OCI-LY7 (cell line): ENCODE results near the gene CARM1. TPM values are rescaled to one million over a fixed set of nuclear protein-coding genes. Genes with fewer than 3 reads are reported as not detected.

Source experiments
- BruUV-seq: library from RNA; stranded (reverse); fragments of 400-500 nt; replicated peaks from 2 replicates; lab custom pipeline; 2021; lab: Mats Ljungman, UMichigan
- CTCF ChIA-PET: fragments of 300-600 bp; sonication (Branson Sonifier 250); formaldehyde crosslinking; loops from one replicate; lab custom pipeline; 2022; ENCODE audit warnings: antibody characterized with exemption; ENCODE audit not compliant: unreplicated experiment; lab: Charles Lee
- POLR2A ChIA-PET: fragments of 300-600 bp; sonication (Branson Sonifier 250); formaldehyde crosslinking; loops from one replicate; lab custom pipeline; 2022; ENCODE audit warnings: antibody characterized with exemption; lab: Charles Lee
- DNase-seq: peaks from one replicate; pipeline ENCODE4 v3.0.0-alpha.2; 2015; ENCODE audit warnings: low spot score
- H2AFZ ChIP-seq: fragments of 200-600 bp; sonication (generic), shearing (Covaris generic); 2 replicates; pipeline ENCODE4 v1.6.1; 2014; ENCODE audit warnings: mild to moderate bottlenecking, antibody characterized with exemption, low read length, moderate library complexity
- H3K27ac ChIP-seq: fragments of 200-600 bp; sonication (generic); 2 replicates; pipeline ENCODE4 v1.5.1; 2014; ENCODE audit warnings: mixed run types, low read depth, mild to moderate bottlenecking, moderate library complexity, low read length, inconsistent platforms; ENCODE audit not compliant: poor library complexity, severe bottlenecking
- H3K36me3 ChIP-seq: fragments of 200-600 bp; sonication (generic); 2 replicates; pipeline ENCODE4 v1.6.1; 2014; ENCODE audit warnings: mild to moderate bottlenecking, antibody characterized with exemption, low read length, moderate library complexity, mixed read lengths; ENCODE audit not compliant: insufficient read depth
- H3K4me1 ChIP-seq: fragments of 200-600 bp; sonication (generic); 2 replicates; pipeline ENCODE4 v1.5.1; 2014; ENCODE audit warnings: mild to moderate bottlenecking, low read length; ENCODE audit not compliant: insufficient read depth, poor library complexity, severe bottlenecking
- H3K4me2 ChIP-seq: fragments of 200-600 bp; sonication (generic); 2 replicates; pipeline ENCODE4 v1.6.1; 2014; ENCODE audit warnings: mild to moderate bottlenecking, low read length
- H3K4me3 ChIP-seq: fragments of 200-600 bp; sonication (generic); 2 replicates; pipeline ENCODE4 v1.5.1; 2014; ENCODE audit warnings: mild to moderate bottlenecking, low read depth, low read length; ENCODE audit not compliant: poor library complexity, severe bottlenecking
- H3K79me2 ChIP-seq: fragments of 200-600 bp; sonication (generic); 2 replicates; pipeline ENCODE4 v1.6.1; 2016; ENCODE audit warnings: low read depth, mild to moderate bottlenecking, low read length, moderate library complexity, mixed read lengths; ENCODE audit not compliant: insufficient read depth
- H3K9me2 ChIP-seq: fragments of 200-600 bp; sonication (generic); 2 replicates; pipeline ENCODE4 v1.6.1; 2016; ENCODE audit warnings: mild to moderate bottlenecking, low read length, mixed read lengths; ENCODE audit not compliant: insufficient read depth
- H3K9me3 ChIP-seq: fragments of 200-600 bp; sonication (generic); 2 replicates; pipeline ENCODE4 v1.6.1; 2014; ENCODE audit warnings: mild to moderate bottlenecking, mixed run types, low read length, mixed read lengths
- H4K20me1 ChIP-seq: fragments of 200-600 bp; sonication (generic); 2 replicates; pipeline ENCODE4 v1.6.1; 2014; ENCODE audit warnings: mild to moderate bottlenecking, antibody characterized with exemption, low read length, moderate library complexity, mixed read lengths; ENCODE audit not compliant: insufficient read depth
- EZH2phosphoT487 ChIP-seq: fragments of 200-600 bp; sonication (generic); IDR thresholded peaks from 2 replicates; pipeline ENCODE4 v1.6.1; 2018; ENCODE audit warnings: low read depth, borderline replicate concordance, mild to moderate bottlenecking, mixed run types, antibody characterized with exemption, low read length, moderate library complexity, mixed read lengths
- intact Hi-C: fragments of 100-400 bp; cut with micrococcal nuclease; formaldehyde crosslinking; loops from one replicate; pipeline ENCODE4 v1.10.0; 2022; ENCODE audit not compliant: unreplicated experiment
- total RNA-seq, 2 experiments: library from RNA; depleted of rRNA in 1 of 2; stranded (reverse); fragments of >200 nt in 1 of 2; shearing (Covaris generic) in 1 of 2; gene quantifications; 2 replicates each; pipeline ENCODE4 v1.2.3, GENCODE V29; 2014 to 2022
- TF ChIP-seq, protein P1 (sequence below): fragments of 200-600 bp; sonication (generic); conservative IDR thresholded peaks from 2 replicates; pipeline ENCODE4 v1.5.1; 2014; ENCODE audit warnings: mild to moderate bottlenecking, antibody characterized with exemption, low read length, moderate library complexity, mixed read lengths

Gene CARM1
- total RNA-seq, 2 experiments from 2014 or later = 41.2 to 107 TPM

DNA sequence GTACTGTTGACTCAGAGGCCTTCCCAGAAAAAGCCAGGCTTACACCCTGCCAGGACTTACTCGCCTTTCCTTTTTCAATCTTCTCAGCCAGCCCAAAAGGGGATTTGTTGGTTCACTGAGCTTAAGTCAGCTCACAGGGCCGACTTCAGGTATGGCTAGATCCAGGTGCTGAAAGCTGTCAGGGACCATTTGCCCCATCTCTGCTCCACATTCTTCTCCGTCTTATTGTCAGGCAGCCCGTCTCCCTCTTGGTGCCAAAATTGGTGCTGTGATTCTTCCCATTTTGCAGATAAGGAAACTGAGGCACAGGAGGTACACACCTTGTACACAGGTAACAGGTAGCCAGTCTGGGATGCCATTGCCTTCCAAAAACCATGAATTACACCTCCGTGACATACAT is 20.7 kb upstream of the CARM1 start:
- Histone ChIP-seq H2AFZ (no peak overlapping the region), H3K36me3 (no peaks in the 10 kb centered on the region), H3K4me3 (no peak overlapping the region), H4K20me1 (no peaks in the 10 kb centered on the region), H3K79me2 (no peaks in the 10 kb centered on the region), H3K4me1 (peaks cover 4% of the 10 kb centered on the region), H3K4me2 (no peak overlapping the region), H3K9me2 (no peaks in the 10 kb centered on the region), H3K27ac (no peak overlapping the region), H3K9me3 (no peaks in the 10 kb centered on the region)
- CTCF ChIA-PET = no interaction called here
- TF ChIP-seq, protein P1, sequence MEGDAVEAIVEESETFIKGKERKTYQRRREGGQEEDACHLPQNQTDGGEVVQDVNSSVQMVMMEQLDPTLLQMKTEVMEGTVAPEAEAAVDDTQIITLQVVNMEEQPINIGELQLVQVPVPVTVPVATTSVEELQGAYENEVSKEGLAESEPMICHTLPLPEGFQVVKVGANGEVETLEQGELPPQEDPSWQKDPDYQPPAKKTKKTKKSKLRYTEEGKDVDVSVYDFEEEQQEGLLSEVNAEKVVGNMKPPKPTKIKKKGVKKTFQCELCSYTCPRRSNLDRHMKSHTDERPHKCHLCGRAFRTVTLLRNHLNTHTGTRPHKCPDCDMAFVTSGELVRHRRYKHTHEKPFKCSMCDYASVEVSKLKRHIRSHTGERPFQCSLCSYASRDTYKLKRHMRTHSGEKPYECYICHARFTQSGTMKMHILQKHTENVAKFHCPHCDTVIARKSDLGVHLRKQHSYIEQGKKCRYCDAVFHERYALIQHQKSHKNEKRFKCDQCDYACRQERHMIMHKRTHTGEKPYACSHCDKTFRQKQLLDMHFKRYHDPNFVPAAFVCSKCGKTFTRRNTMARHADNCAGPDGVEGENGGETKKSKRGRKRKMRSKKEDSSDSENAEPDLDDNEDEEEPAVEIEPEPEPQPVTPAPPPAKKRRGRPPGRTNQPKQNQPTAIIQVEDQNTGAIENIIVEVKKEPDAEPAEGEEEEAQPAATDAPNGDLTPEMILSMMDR = no peak
- TF ChIP-seq EZH2phosphoT487 = no peak
- POLR2A ChIA-PET = no interaction called here
- no peak for DNase-seq
- no TSS peak for BruUV-seq
- intact Hi-C loops = no loop called here

DNA sequence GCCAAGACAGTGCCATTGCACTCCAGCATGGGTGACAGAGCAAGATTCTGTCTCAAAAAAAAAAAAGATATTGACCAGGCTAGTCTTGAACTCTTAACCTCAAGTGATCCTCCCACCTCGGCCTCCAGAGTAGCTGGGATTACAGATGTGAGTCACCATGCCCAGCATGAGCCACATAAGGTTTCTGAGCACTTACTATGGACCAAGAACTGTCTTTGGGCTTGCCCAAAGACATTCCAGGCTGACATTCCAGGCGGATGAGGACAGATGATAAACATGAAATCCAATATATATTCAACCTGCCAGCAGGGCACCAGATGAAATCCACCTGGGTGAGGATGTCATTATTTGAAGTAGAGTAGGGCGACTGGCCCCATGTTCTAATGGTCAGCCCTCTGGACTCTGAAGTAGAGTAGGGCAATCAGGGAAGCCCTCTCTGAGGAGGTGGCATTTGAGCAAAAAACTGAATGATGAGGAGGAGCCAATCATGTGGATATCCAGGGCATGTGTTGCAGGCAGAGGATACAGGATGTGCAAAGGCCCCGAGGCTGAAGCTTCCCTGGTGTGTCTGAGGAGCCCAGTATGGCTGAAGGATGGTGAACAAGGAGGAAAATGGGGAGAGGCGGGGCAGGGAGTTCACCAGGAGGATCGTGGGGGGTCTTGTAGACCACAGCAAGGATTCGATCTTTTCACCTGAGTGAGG is 19.1 kb upstream of the CARM1 start:
- DNase-seq = no peak
- Histone ChIP-seq H3K36me3 (no peaks in the 10 kb centered on the region), H3K9me3 (no peaks in the 10 kb centered on the region), H3K4me3 (no peak overlapping the region), H3K79me2 (no peaks in the 10 kb centered on the region), H2AFZ (no peak overlapping the region), H3K4me1 (peaks cover 4% of the 10 kb centered on the region), H3K4me2 (no peak overlapping the region), H3K27ac (no peak overlapping the region), H3K9me2 (no peaks in the 10 kb centered on the region), H4K20me1 (no peaks in the 10 kb centered on the region)
- TF ChIP-seq, protein P1 = no peak
- no peak for TF ChIP-seq EZH2phosphoT487
- POLR2A ChIA-PET = no interaction called here
- CTCF ChIA-PET = interaction anchor here (0.6 to 1.1 kb wide), 2 partner anchors 16 to 186 kb away, joined by 3 read pairs; partner anchors contain the start of gene TMED1
- intact Hi-C loops = no loop called here
- BruUV-seq = no TSS peak

DNA sequence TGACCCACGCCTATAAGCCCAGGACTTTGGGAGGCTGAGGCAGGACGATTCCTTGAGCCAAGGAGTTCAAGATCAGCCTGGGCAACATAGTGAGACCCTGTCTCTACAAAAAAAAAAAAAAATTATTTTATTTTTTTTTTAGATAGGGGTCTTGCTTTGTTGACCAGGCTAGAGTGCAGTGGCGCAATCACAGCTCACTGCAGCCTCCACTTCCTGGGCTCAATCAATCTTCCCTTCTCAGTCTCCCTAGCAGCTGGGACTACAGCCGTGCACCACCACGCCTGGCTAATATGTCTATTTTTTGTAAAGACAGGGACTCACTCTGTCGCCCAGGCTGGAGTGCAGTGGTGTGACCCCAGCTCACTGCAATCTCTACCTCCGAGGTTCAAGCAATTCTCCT is 18.4 kb upstream of the CARM1 start:
- BruUV-seq = no TSS peak
- Histone ChIP-seq H3K79me2 (no peaks in the 10 kb centered on the region), H3K27ac (no peak overlapping the region), H3K9me2 (no peaks in the 10 kb centered on the region), H3K4me1 (peaks cover 4% of the 10 kb centered on the region), H3K4me2 (no peak overlapping the region), H3K36me3 (no peaks in the 10 kb centered on the region), H2AFZ (no peak overlapping the region), H3K9me3 (no peaks in the 10 kb centered on the region), H3K4me3 (no peak overlapping the region), H4K20me1 (no peaks in the 10 kb centered on the region)
- ChIA-PET POLR2A (no interaction called here), CTCF (interaction anchor here (1.1 kb wide), 1 partner anchor 17 kb away, joined by 3 read pairs; the partner anchor contains the start of gene TMED1)
- TF ChIP-seq, protein P1 = no peak
- TF ChIP-seq EZH2phosphoT487 = no peak
- DNase-seq = no peak
- intact Hi-C loops = no loop called here
